Activated naive CD4-positive, alpha-beta T cell treated with anti-CD3 and anti-CD28 coated beads for 36 hours (primary cell): ENCODE results near the gene GSG1L2. TPM values are rescaled to one million over a fixed set of nuclear protein-coding genes. Genes with fewer than 3 reads are reported as not detected.

ENCODE experiments used
- CTCF ChIA-PET: fragments of 350-600 bp; sonication (Branson Sonifier 250); formaldehyde crosslinking; loops from one replicate; lab custom pipeline; 2021; ENCODE audit warnings: antibody characterized with exemption; lab: Charles Lee
- DNase-seq: peaks from one replicate; pipeline ENCODE4 v3.0.0-alpha.2; 2020
- H3K27ac Mint-ChIP-seq: one replicate; pipeline ENCODE4 v1.8.0; 2021; ENCODE audit warnings: mild to moderate bottlenecking, mixed read lengths
- H3K27me3 Mint-ChIP-seq: one replicate; pipeline ENCODE4 v1.8.0; 2021; ENCODE audit warnings: low read depth, mixed read lengths
- H3K36me3 Mint-ChIP-seq: one replicate; pipeline ENCODE4 v1.8.0; 2021; ENCODE audit warnings: low read depth, mixed read lengths
- H3K4me1 Mint-ChIP-seq: one replicate; pipeline ENCODE4 v1.8.0; 2021; ENCODE audit warnings: low read depth, mixed read lengths
- H3K4me3 Mint-ChIP-seq: one replicate; pipeline ENCODE4 v1.8.0; 2021; ENCODE audit warnings: mild to moderate bottlenecking, moderate library complexity, mixed read lengths
- H3K9me3 Mint-ChIP-seq: one replicate; pipeline ENCODE4 v1.8.0; 2021; ENCODE audit warnings: mixed read lengths
- intact Hi-C: fragments of 100-400 bp; cut with micrococcal nuclease; formaldehyde crosslinking; loops from one replicate; pipeline ENCODE4 v1.15.1; 2023
- total RNA-seq, 2 experiments: library from RNA; stranded (reverse); gene quantifications; one replicate each; pipeline ENCODE4 v1.2.3, GENCODE V29; 2021

GSG1L2 gene
- total RNA-seq, 2 experiments from 2014 or later = not detected

DNA sequence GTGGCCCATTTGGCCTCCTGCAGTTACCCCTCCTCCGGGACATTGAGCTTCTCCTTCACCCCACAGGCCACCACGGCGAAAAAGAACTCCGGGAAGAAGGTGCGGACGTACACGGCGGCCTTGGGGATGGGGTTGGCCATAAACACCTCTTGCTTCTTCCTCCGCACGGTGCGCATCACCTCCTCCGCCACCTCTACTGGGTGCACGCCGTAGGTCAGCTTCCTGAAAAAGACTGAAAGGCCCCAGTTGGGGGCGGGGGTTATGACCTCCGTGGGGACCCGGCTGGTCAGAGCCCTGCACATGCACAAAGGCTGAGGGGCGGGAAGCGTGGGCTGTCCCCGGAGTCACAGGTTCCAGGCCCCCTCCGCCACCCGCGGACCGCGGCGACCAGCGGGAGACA lies 50.4 kb downstream of the GSG1L2 start:
- H3K9me3 Mint-ChIP-seq = no peaks in the 10 kb centered on the region
- H3K27me3 Mint-ChIP-seq = peaks cover 4% of the 10 kb centered on the region
- H3K4me3 Mint-ChIP-seq = no peak overlapping the region
- CTCF ChIA-PET = no interaction called here
- no peak for DNase-seq
- intact Hi-C loops = no loop called here
- H3K27ac Mint-ChIP-seq = no peak overlapping the region
- no peaks in the 10 kb centered on the region for H3K36me3 Mint-ChIP-seq
- H3K4me1 Mint-ChIP-seq = no peaks in the 10 kb centered on the region

DNA sequence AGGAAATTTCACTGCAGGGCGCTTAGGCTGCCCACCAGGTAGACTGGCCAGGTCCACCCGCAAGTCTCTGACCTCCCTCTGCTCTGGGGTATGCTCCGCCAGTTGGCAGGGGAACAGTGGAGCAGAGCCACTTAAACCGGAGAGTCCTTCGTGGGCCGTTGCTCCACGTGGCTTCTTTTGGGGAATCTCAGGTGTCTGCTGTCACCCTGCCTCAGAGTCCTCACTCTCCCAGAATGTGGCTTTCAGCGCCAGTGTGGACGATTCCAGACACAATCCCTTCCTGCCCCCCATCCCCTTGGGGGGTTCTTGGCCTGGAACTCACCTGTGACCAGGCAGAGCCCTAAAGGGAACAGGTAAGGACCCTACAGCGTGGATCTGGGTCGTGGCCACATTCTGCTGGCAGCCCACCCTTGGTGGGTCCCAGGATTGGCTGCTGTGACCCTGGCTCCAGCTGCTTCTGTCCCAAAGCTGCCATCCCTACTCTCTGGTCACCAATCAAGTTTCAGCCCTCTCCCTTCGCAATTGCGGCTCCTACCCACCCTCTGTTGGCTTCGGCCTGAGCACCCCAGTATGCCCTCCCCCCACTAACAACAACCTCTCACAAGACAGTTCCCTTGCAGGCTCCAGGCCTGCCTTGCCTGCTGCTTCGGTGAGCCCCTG lies 52.7 kb downstream of the GSG1L2 start:
- H3K9me3 Mint-ChIP-seq = no peaks in the 10 kb centered on the region
- H3K4me1 Mint-ChIP-seq = no peaks in the 10 kb centered on the region
- CTCF ChIA-PET = interaction anchor here (1.0 to 1.1 kb wide), 2 partner anchors 36 to 46 kb away, joined by 4 to 5 read pairs; no protein-coding TSS in a partner anchor
- intact Hi-C loops = loop anchor here (5.0 kb wide), 1 partner anchor 42 kb away; no protein-coding TSS in a partner anchor
- no peak overlapping the region for H3K4me3 Mint-ChIP-seq
- DNase-seq = no peak
- H3K27ac Mint-ChIP-seq = no peak overlapping the region
- peaks cover 9% of the 10 kb centered on the region for H3K27me3 Mint-ChIP-seq
- H3K36me3 Mint-ChIP-seq = no peaks in the 10 kb centered on the region

DNA sequence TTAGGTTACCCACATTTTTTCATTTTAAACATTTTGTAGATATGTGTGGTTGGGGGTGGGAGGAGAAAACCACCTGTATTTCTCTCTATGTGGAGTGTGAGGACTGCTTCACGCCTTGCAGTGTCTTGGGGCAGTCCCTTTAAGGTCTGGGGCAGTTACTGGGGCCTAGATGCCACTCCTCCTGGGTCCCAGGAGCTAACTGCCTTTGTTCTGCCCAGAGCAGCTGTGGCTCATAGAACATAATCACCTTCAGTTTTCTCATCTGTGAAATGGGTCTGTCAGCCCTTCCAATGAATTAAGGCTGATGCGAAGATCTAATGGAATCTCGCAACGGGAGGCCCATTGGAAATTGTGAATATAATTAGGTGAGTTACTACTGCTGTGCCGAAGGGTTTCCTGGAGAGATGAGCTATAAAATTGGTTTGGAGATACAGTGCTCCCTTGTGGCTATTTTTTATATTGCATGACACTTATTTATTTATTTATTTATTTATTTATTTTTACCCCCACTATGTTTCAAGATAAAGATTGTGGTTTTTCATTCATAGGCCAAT lies 53.4 kb downstream of the GSG1L2 start:
- no peaks in the 10 kb centered on the region for H3K9me3 Mint-ChIP-seq
- no peaks in the 10 kb centered on the region for H3K4me1 Mint-ChIP-seq
- no peaks in the 10 kb centered on the region for H3K36me3 Mint-ChIP-seq
- CTCF ChIA-PET = interaction anchor here (0.6 to 1.1 kb wide), 3 partner anchors 35 to 376 kb away, joined by 3 to 5 read pairs (median 4); no protein-coding TSS in a partner anchor
- no peak for DNase-seq
- peaks cover 9% of the 10 kb centered on the region for H3K27me3 Mint-ChIP-seq
- H3K27ac Mint-ChIP-seq = no peak overlapping the region
- no peak overlapping the region for H3K4me3 Mint-ChIP-seq
- intact Hi-C loops = loop anchor here (5.0 kb wide), 1 partner anchor 41 kb away; no protein-coding TSS in a partner anchor

GRCh38 chr17:9767432-9767991 lies 54.4 kb downstream of the GSG1L2 start:
- H3K27me3 Mint-ChIP-seq = peaks cover 9% of the 10 kb centered on the region
- H3K4me1 Mint-ChIP-seq = no peaks in the 10 kb centered on the region
- no peaks in the 10 kb centered on the region for H3K36me3 Mint-ChIP-seq
- CTCF ChIA-PET = interaction anchor here (1.1 kb wide), 1 partner anchor 44 kb away, joined by 5 read pairs; no protein-coding TSS in a partner anchor
- no peaks in the 10 kb centered on the region for H3K9me3 Mint-ChIP-seq
- no peak overlapping the region for H3K4me3 Mint-ChIP-seq
- DNase-seq = no peak
- H3K27ac Mint-ChIP-seq = no peak overlapping the region
- intact Hi-C loops = loop anchor here (5.0 kb wide), 1 partner anchor 40 kb away; no protein-coding TSS in a partner anchor

- H3K4me3 Mint-ChIP-seq = no peak overlapping the region
- CTCF ChIA-PET = no interaction called here
- intact Hi-C loops = loop anchor here (1.0 to 5.0 kb wide), 2 partner anchors 40 to 190 kb away; no protein-coding TSS in a partner anchor
- DNase-seq = no peak
- H3K27me3 Mint-ChIP-seq = peaks cover 9% of the 10 kb centered on the region
- H3K4me1 Mint-ChIP-seq = no peaks in the 10 kb centered on the region
- H3K9me3 Mint-ChIP-seq = no peaks in the 10 kb centered on the region
- H3K36me3 Mint-ChIP-seq = no peaks in the 10 kb centered on the region
- H3K27ac Mint-ChIP-seq = no peak overlapping the region
Observed at GRCh38 chr17:9766970-9767369, 54.9 kb downstream of the GSG1L2 start.

- CTCF ChIA-PET = no interaction called here
- Mint-ChIP-seq H3K4me1 (no peaks in the 10 kb centered on the region), H3K4me3 (no peak overlapping the region), H3K27me3 (peaks cover 12% of the 10 kb centered on the region), H3K9me3 (no peaks in the 10 kb centered on the region), H3K36me3 (no peaks in the 10 kb centered on the region), H3K27ac (no peak overlapping the region)
- intact Hi-C loops = loop anchor here (5.0 kb wide), 1 partner anchor 38 kb away; no protein-coding TSS in a partner anchor
- no peak for DNase-seq
Observed at GRCh38 chr17:9765322-9765721, 56.6 kb downstream of the GSG1L2 start.

- no peak overlapping the region for H3K4me3 Mint-ChIP-seq
- intact Hi-C loops = no loop called here
- no peak for DNase-seq
- peaks cover 12% of the 10 kb centered on the region for H3K27me3 Mint-ChIP-seq
- CTCF ChIA-PET = no interaction called here
- H3K27ac Mint-ChIP-seq = no peak overlapping the region
- no peaks in the 10 kb centered on the region for H3K9me3 Mint-ChIP-seq
- H3K36me3 Mint-ChIP-seq = no peaks in the 10 kb centered on the region
- no peaks in the 10 kb centered on the region for H3K4me1 Mint-ChIP-seq
Observed at GRCh38 chr17:9763643-9764042, 58.2 kb downstream of the GSG1L2 start.

DNA sequence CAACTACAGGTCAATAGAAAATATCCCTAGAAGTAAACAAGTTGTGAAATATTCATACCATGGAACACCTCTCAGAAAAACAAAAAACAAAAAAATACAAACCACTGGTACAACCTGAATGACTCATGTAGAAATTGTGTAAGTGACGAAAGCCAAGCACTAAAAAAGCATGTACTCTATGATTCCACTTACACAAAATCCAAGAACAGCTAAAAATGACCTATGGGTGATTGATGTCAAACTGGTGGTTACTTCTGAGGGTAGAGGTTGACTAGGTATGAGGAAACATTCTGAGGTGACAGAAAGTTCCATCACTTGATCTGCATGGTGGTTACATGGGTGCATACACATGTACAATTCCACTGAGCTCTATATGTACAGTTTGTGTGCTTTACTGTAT lies 61.6 kb downstream of the GSG1L2 start:
- H3K4me3 Mint-ChIP-seq = no peak overlapping the region
- no peaks in the 10 kb centered on the region for H3K36me3 Mint-ChIP-seq
- intact Hi-C loops = no loop called here
- peaks cover 5% of the 10 kb centered on the region for H3K27me3 Mint-ChIP-seq
- no peak overlapping the region for H3K27ac Mint-ChIP-seq
- no peak for DNase-seq
- CTCF ChIA-PET = no interaction called here
- H3K9me3 Mint-ChIP-seq = no peaks in the 10 kb centered on the region
- no peaks in the 10 kb centered on the region for H3K4me1 Mint-ChIP-seq

- CTCF ChIA-PET = no interaction called here
- no peaks in the 10 kb centered on the region for H3K4me1 Mint-ChIP-seq
- no peak overlapping the region for H3K4me3 Mint-ChIP-seq
- DNase-seq = no peak
- H3K36me3 Mint-ChIP-seq = no peaks in the 10 kb centered on the region
- peaks cover 18% of the 10 kb centered on the region for H3K27me3 Mint-ChIP-seq
- intact Hi-C loops = no loop called here
- H3K9me3 Mint-ChIP-seq = no peaks in the 10 kb centered on the region
- no peak overlapping the region for H3K27ac Mint-ChIP-seq
Observed at GRCh38 chr17:9755083-9755482, 66.8 kb downstream of the GSG1L2 start.

Other genes starting within 250 kb of the GSG1L2 start
- 10 to 100 TPM; 60.6 to 68.0 TPM for gene STX8, start 246.3 kb downstream of the GSG1L2 start, total RNA-seq
- gene CFAP52, start 245.4 kb downstream of the GSG1L2 start, total RNA-seq = not detected
- under 1 TPM; 0.17 to 0.24 TPM for gene USP43, start 176.6 kb downstream of the GSG1L2 start, total RNA-seq
- gene DHRS7C, start 30.5 kb downstream of the GSG1L2 start, total RNA-seq = not detected
- not detected for gene GLP2R, start 3.8 kb upstream of the GSG1L2 start, total RNA-seq
- gene RCVRN, start 83.2 kb upstream of the GSG1L2 start, total RNA-seq = not detected